Neural cell (in vitro differentiated cells): ENCODE data around the gene MINK1. TPM values are rescaled to one million over a fixed set of nuclear protein-coding genes. Genes with fewer than 3 reads are reported as not detected.

Experiments
- H2AFZ ChIP-seq: fragments of 200-600, 300-800 bp; sonication (generic), shearing (Covaris generic); 2 replicates; pipeline ENCODE4 v1.6.0; 2014; ENCODE audit warnings: low read depth, mild to moderate bottlenecking, antibody characterized with exemption, low read length, moderate library complexity
- H3F3A ChIP-seq: fragments of 200-600 bp; shearing (Covaris generic); 2 replicates; pipeline ENCODE4 v1.6.1; 2016; ENCODE audit warnings: mild to moderate bottlenecking, moderate library complexity, mixed read lengths, antibody characterized with exemption, low read length; ENCODE audit not compliant: insufficient read depth, poor library complexity, severe bottlenecking
- H3K27ac ChIP-seq: fragments of 200-600, 300-800 bp; sonication (generic), shearing (Covaris generic); 2 replicates; pipeline ENCODE4 v1.5.1; 2014; ENCODE audit warnings: mild to moderate bottlenecking, low read length, moderate library complexity
- H3K27me3 ChIP-seq: fragments of 300-800, 200-600 bp; sonication (generic), shearing (Covaris generic); 2 replicates; pipeline ENCODE4 v1.6.0; 2014; ENCODE audit warnings: mild to moderate bottlenecking, low read depth, low read length, moderate library complexity; ENCODE audit not compliant: insufficient read depth
- H3K36me3 ChIP-seq: fragments of 300-800, 200-600 bp; sonication (generic), shearing (Covaris generic); 2 replicates; pipeline ENCODE4 v1.5.1; 2014; ENCODE audit warnings: mild to moderate bottlenecking, antibody characterized with exemption, low read length, moderate library complexity; ENCODE audit not compliant: insufficient read depth
- H3K4me2 ChIP-seq: fragments of 300-800, 200-600 bp; sonication (generic), shearing (Covaris generic); 2 replicates; pipeline ENCODE4 v1.6.0; 2014; ENCODE audit warnings: mild to moderate bottlenecking, low read length
- H3K4me3 ChIP-seq: fragments of 300-800, 200-600 bp; sonication (generic), shearing (Covaris generic); 2 replicates; pipeline ENCODE4 v1.5.1; 2014; ENCODE audit warnings: mild to moderate bottlenecking, low read length, moderate library complexity
- H3K79me2 ChIP-seq: fragments of 200-600 bp; shearing (Covaris generic); replicated peaks from 2 replicates; pipeline ENCODE4 v1.6.0; 2014; ENCODE audit warnings: mild to moderate bottlenecking, low read length, moderate library complexity; ENCODE audit not compliant: insufficient read depth
- H3K9ac ChIP-seq: fragments of 300-800, 200-600 bp; sonication (generic), shearing (Covaris generic); 2 replicates; pipeline ENCODE4 v1.6.1; 2016; ENCODE audit warnings: mild to moderate bottlenecking, low read length, mixed read lengths
- H3K9me2 ChIP-seq: fragments of 200-600 bp; shearing (Covaris generic); 2 replicates; pipeline ENCODE4 v1.6.1; 2016; ENCODE audit warnings: mild to moderate bottlenecking, low read length, mixed read lengths; ENCODE audit not compliant: insufficient read depth
- H3K9me3 ChIP-seq: fragments of 200-600, 300-800 bp; sonication (generic), shearing (Covaris generic); 2 replicates; pipeline ENCODE4 v1.6.1; 2016; ENCODE audit warnings: mild to moderate bottlenecking, mixed run types, low read length, moderate library complexity, mixed read lengths
- H4K20me1 ChIP-seq: fragments of 200-600 bp; shearing (Covaris generic); 2 replicates; pipeline ENCODE4 v1.6.1; 2016; ENCODE audit warnings: mild to moderate bottlenecking, mixed run types; ENCODE audit not compliant: insufficient read depth
- EP300 ChIP-seq: fragments of 450-650 bp; conservative IDR thresholded peaks from 2 replicates; pipeline ENCODE4 v1.6.1; 2014; ENCODE audit warnings: antibody characterized with exemption, mild to moderate bottlenecking, moderate library complexity; ENCODE audit not compliant: poor library complexity, severe bottlenecking
- EZH2 ChIP-seq: fragments of 200-600, 300-800 bp; shearing (Covaris generic), sonication (generic); IDR thresholded peaks from 2 replicates; pipeline ENCODE4 v1.6.1; 2014; ENCODE audit warnings: antibody characterized with exemption, low read length, borderline replicate concordance, mild to moderate bottlenecking; ENCODE audit not compliant: insufficient read depth, poor library complexity, severe bottlenecking
- MXI1 ChIP-seq: fragments of 450-650 bp; conservative IDR thresholded peaks from 2 replicates; pipeline ENCODE4 v1.6.1; 2014; ENCODE audit warnings: antibody characterized with exemption, mild to moderate bottlenecking; ENCODE audit not compliant: poor library complexity, severe bottlenecking
- POLR2AphosphoS5 ChIP-seq: IDR thresholded peaks from 2 replicates; pipeline ENCODE4 v1.6.1; 2012
- RAD21 ChIP-seq: fragments of 450-650 bp; conservative IDR thresholded peaks from 2 replicates; pipeline ENCODE4 v1.6.1; 2014; ENCODE audit warnings: antibody characterized with exemption, mild to moderate bottlenecking, moderate library complexity
- SMC3 ChIP-seq: fragments of 450-650 bp; conservative IDR thresholded peaks from 2 replicates; pipeline ENCODE4 v1.6.1; 2014; ENCODE audit warnings: antibody characterized with exemption, mild to moderate bottlenecking, moderate library complexity; ENCODE audit not compliant: poor library complexity
- TAF1 ChIP-seq: IDR thresholded peaks from 2 replicates; pipeline ENCODE4 v1.6.1; 2012; ENCODE audit warnings: low read depth
- polyA plus RNA-seq: library from polyadenylated mRNA; depleted of rRNA; stranded (reverse); fragments of >200 nt; gene quantifications from 2 replicates; pipeline ENCODE4 v1.2.3, GENCODE V29; 2014
- TF ChIP-seq, protein P1 (sequence below): fragments of 450-650 bp; IDR thresholded peaks from 2 replicates; pipeline ENCODE4 v1.5.1; 2014; ENCODE audit warnings: antibody characterized with exemption, mild to moderate bottlenecking, moderate library complexity; ENCODE audit not compliant: poor library complexity, severe bottlenecking
- TF ChIP-seq, protein P2 (sequence below): IDR thresholded peaks from 2 replicates; pipeline ENCODE4 v1.6.1; 2012; ENCODE audit warnings: borderline replicate concordance

Gene MINK1
- polyA plus RNA-seq, 1 donor from 2014 or later = 38.1 TPM

DNA sequence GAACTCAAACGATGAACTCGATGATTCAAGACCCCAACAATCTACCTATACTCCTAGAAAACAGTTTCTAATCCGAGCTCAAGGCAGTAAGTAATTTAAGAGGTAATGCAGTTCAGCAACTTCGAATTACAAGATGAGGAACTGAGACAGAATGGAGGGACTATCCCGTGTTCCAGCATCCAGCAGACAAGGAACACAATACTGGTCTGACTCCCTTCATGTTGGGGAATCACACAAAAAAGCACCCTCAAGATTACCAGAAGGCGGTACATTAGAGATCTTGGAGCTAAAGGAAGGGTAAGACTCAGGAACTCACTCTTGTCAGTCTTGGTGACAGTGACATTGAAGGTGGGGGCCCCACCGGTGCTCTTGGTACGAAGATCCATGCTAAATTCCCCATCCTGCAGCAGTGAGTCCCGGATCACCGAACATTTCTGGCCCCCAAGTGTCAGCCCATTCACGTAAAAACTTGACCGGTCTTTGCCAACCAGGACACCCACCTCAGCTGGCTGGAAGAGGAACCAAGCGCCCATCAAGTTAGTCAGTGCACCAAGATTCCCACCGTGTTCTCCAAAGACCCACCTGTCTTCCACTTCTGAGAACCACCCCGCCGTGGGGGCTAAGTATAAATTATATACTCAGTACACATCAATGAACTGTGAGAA, 113.3 kb downstream of the MINK1 start:
- TF ChIP-seq TAF1 = no peak
- TF ChIP-seq MXI1 = no peak
- Histone ChIP-seq H3K4me2 (no peak overlapping the region), H3F3A (no peaks in the 10 kb centered on the region), H3K79me2 (peaks cover 7% of the 10 kb centered on the region), H3K27ac (no peak overlapping the region), H3K4me3 (peak overlapping the region; percentile 99), H3K9ac (no peak overlapping the region), H3K9me2 (no peaks in the 10 kb centered on the region), H4K20me1 (no peaks in the 10 kb centered on the region), H3K9me3 (no peaks in the 10 kb centered on the region), H3K36me3 (no peaks in the 10 kb centered on the region), H3K27me3 (peaks cover 3% of the 10 kb centered on the region), H2AFZ (no peak overlapping the region)

DNA sequence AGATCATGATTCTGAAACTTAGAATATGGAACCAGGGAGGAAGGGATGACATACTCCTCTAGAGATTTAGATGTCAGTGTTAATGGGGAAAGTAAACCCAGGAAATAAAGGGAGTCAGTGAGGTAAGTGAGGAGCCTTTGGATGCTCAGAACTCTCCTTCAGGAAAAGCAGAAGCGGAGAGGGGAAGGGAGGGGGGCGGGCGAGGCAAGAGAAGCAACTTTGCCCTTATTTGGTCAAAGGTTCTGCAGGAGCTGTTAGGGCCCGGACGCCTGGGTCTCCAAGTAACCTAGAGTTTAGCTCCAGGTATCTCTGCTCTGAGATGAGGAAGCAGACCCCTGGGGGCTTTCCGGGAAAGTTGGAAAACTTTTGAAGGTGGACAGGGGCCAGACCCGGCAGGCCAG, 113.9 kb downstream of the MINK1 start:
- H3K27ac ChIP-seq = no peak overlapping the region
- TF ChIP-seq RAD21 (no peak), POLR2AphosphoS5 (no peak), SMC3 (no peak), TAF1 (no peak), EP300 (no peak), MXI1 (no peak), EZH2 (no peak)
- TF ChIP-seq, protein P1, sequence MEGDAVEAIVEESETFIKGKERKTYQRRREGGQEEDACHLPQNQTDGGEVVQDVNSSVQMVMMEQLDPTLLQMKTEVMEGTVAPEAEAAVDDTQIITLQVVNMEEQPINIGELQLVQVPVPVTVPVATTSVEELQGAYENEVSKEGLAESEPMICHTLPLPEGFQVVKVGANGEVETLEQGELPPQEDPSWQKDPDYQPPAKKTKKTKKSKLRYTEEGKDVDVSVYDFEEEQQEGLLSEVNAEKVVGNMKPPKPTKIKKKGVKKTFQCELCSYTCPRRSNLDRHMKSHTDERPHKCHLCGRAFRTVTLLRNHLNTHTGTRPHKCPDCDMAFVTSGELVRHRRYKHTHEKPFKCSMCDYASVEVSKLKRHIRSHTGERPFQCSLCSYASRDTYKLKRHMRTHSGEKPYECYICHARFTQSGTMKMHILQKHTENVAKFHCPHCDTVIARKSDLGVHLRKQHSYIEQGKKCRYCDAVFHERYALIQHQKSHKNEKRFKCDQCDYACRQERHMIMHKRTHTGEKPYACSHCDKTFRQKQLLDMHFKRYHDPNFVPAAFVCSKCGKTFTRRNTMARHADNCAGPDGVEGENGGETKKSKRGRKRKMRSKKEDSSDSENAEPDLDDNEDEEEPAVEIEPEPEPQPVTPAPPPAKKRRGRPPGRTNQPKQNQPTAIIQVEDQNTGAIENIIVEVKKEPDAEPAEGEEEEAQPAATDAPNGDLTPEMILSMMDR = no peak
- TF ChIP-seq, protein P2, sequence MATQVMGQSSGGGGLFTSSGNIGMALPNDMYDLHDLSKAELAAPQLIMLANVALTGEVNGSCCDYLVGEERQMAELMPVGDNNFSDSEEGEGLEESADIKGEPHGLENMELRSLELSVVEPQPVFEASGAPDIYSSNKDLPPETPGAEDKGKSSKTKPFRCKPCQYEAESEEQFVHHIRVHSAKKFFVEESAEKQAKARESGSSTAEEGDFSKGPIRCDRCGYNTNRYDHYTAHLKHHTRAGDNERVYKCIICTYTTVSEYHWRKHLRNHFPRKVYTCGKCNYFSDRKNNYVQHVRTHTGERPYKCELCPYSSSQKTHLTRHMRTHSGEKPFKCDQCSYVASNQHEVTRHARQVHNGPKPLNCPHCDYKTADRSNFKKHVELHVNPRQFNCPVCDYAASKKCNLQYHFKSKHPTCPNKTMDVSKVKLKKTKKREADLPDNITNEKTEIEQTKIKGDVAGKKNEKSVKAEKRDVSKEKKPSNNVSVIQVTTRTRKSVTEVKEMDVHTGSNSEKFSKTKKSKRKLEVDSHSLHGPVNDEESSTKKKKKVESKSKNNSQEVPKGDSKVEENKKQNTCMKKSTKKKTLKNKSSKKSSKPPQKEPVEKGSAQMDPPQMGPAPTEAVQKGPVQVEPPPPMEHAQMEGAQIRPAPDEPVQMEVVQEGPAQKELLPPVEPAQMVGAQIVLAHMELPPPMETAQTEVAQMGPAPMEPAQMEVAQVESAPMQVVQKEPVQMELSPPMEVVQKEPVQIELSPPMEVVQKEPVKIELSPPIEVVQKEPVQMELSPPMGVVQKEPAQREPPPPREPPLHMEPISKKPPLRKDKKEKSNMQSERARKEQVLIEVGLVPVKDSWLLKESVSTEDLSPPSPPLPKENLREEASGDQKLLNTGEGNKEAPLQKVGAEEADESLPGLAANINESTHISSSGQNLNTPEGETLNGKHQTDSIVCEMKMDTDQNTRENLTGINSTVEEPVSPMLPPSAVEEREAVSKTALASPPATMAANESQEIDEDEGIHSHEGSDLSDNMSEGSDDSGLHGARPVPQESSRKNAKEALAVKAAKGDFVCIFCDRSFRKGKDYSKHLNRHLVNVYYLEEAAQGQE = no peak
- no peaks in the 10 kb centered on the region for H4K20me1 ChIP-seq

More for the DNA sequence above, 113.9 kb downstream of the MINK1 start:
- H3F3A ChIP-seq = no peaks in the 10 kb centered on the region
- no peaks in the 10 kb centered on the region for H3K9me3 ChIP-seq
- no peaks in the 10 kb centered on the region for H3K36me3 ChIP-seq
- peak overlapping the region; percentile 99 for H3K4me3 ChIP-seq
- H3K27me3 ChIP-seq = peaks cover 3% of the 10 kb centered on the region
- peaks cover 5% of the 10 kb centered on the region for H3K79me2 ChIP-seq
- no peak overlapping the region for H2AFZ ChIP-seq
- no peak overlapping the region for H3K9ac ChIP-seq
- no peaks in the 10 kb centered on the region for H3K9me2 ChIP-seq
- H3K4me2 ChIP-seq = no peak overlapping the region

Other genes with a start within 250 kb of the MINK1 start
- gene SMTNL2, start 248.8 kb upstream of the MINK1 start, polyA plus RNA-seq = 0.54 and 0.81 TPM in 2 replicates
- gene ALOX15, start 191.7 kb upstream of the MINK1 start, polyA plus RNA-seq = 0.12 and 0.16 TPM in 2 replicates
- 15.9 and 24.7 TPM in 2 replicates for gene PELP1, start 129.2 kb upstream of the MINK1 start, polyA plus RNA-seq
- gene ARRB2, start 122.7 kb upstream of the MINK1 start, polyA plus RNA-seq = 28.3 and 34.1 TPM in 2 replicates
- gene MED11, start 101.9 kb upstream of the MINK1 start, polyA plus RNA-seq = 17.2 and 20.5 TPM in 2 replicates
- not detected in 2 replicates for gene ZMYND15, start 93.5 kb upstream of the MINK1 start, polyA plus RNA-seq
- not detected in 2 replicates for gene CXCL16, start 93.4 kb upstream of the MINK1 start, polyA plus RNA-seq
- gene TM4SF5, start 61.5 kb upstream of the MINK1 start, polyA plus RNA-seq = not detected in 2 replicates
- gene VMO1, start 47.0 kb upstream of the MINK1 start, polyA plus RNA-seq = 1.6 TPM in 1 of 2 replicates, not detected in the other
- gene GLTPD2, start 44.4 kb upstream of the MINK1 start, polyA plus RNA-seq = 2.6 TPM in 1 of 2 replicates, not detected in the other
- 175 and 194 TPM in 2 replicates for gene PSMB6, start 37.2 kb upstream of the MINK1 start, polyA plus RNA-seq
- gene PLD2, start 26.2 kb upstream of the MINK1 start, polyA plus RNA-seq = 2.0 and 3.9 TPM in 2 replicates
- 0.45 and 2.1 TPM in 2 replicates for gene C17orf107, start 66.2 kb downstream of the MINK1 start, polyA plus RNA-seq
- 0.25 TPM in 1 of 2 replicates, not detected in the other for gene CHRNE, start 69.8 kb downstream of the MINK1 start, polyA plus RNA-seq
- not detected in 2 replicates for gene GP1BA, start 98.9 kb downstream of the MINK1 start, polyA plus RNA-seq
- gene SLC25A11, start 106.7 kb downstream of the MINK1 start, polyA plus RNA-seq = 140 and 172 TPM in 2 replicates
- gene RNF167, start 106.9 kb downstream of the MINK1 start, polyA plus RNA-seq = 52.5 and 64.1 TPM in 2 replicates
- gene PFN1, start 115.2 kb downstream of the MINK1 start, polyA plus RNA-seq = 145 and 230 TPM in 2 replicates
- gene ENO3, start 117.8 kb downstream of the MINK1 start, polyA plus RNA-seq = 0.54 and 2.3 TPM in 2 replicates
- gene SPAG7, start 134.5 kb downstream of the MINK1 start, polyA plus RNA-seq = 66.4 and 67.7 TPM in 2 replicates
- 3.7 and 7.3 TPM in 2 replicates for gene CAMTA2, start 154.3 kb downstream of the MINK1 start, polyA plus RNA-seq
- gene INCA1, start 164.2 kb downstream of the MINK1 start, polyA plus RNA-seq = 0.38 TPM in 1 of 2 replicates, not detected in the other
- 7.7 and 8.3 TPM in 2 replicates for gene KIF1C, start 164.6 kb downstream of the MINK1 start, polyA plus RNA-seq
- not detected in 2 replicates for gene SLC52A1, start 202.1 kb downstream of the MINK1 start, polyA plus RNA-seq
- gene ZFP3, start 245.1 kb downstream of the MINK1 start, polyA plus RNA-seq = 0.05 and 0.20 TPM in 2 replicates